Lung (tissue), 12 donors: Measurements from ENCODE around the gene PBX3. TPM values are rescaled to one million over a fixed set of nuclear protein-coding genes. Genes with fewer than 3 reads are reported as not detected.

Source experiments
- ATAC-seq: fragments of 200-7000 bp; cut with Tn5 transposase; one replicate; pipeline ENCODE4 v1.9.1; 2020; ENCODE audit warnings: moderate number of reproducible peaks; ENCODE audit not compliant: insufficient read depth, low FRiP score
- DNase-seq, 3 donors: peaks; one replicate each; pipeline ENCODE4 v3.0.0-alpha.2; 2013 to 2017
- H3K27ac ChIP-seq, 2 donors: one replicate each; pipeline ENCODE4 v1.5.1; 2013; ENCODE audit warnings: mild to moderate bottlenecking in 2 of 2, moderate library complexity in 2 of 2, control low read depth in 1 of 2, inconsistent platforms in 1 of 2, low read depth in 1 of 2, low read length in 1 of 2
- H3K27me3 ChIP-seq, 3 donors: one replicate each; pipeline ENCODE4 v1.5.1; 2013; ENCODE audit warnings: low read length in 2 of 3; ENCODE audit not compliant: control insufficient read depth in 3 of 3, insufficient read depth in 3 of 3
- H3K36me3 ChIP-seq, 4 donors: one replicate each; pipeline ENCODE4 v1.5.1; 2013; ENCODE audit warnings: low read length in 4 of 4, mild to moderate bottlenecking in 1 of 4, moderate library complexity in 1 of 4; ENCODE audit not compliant: control insufficient read depth in 4 of 4, insufficient read depth in 4 of 4
- H3K4me1 ChIP-seq, 5 donors: one replicate each; pipeline ENCODE4 v1.5.1; 2013; ENCODE audit warnings: low read length in 5 of 5, mild to moderate bottlenecking in 2 of 5, moderate library complexity in 1 of 5; ENCODE audit not compliant: control insufficient read depth in 5 of 5, insufficient read depth in 5 of 5
- H3K4me3 ChIP-seq: one replicate; pipeline ENCODE4 v1.5.1; 2013; ENCODE audit warnings: mild to moderate bottlenecking, control low read depth, moderate library complexity
- H3K9ac ChIP-seq, 2 donors: one replicate each; pipeline ENCODE4 v1.5.1; 2013; ENCODE audit warnings: low read length in 2 of 2, control low read depth in 1 of 2; ENCODE audit not compliant: insufficient read depth in 1 of 2
- H3K9me3 ChIP-seq, 4 donors: one replicate each; pipeline ENCODE4 v1.5.1; 2013; ENCODE audit warnings: low read length in 3 of 4, mild to moderate bottlenecking in 1 of 4, moderate library complexity in 1 of 4; ENCODE audit not compliant: control insufficient read depth in 4 of 4, insufficient read depth in 3 of 4
- CTCF ChIP-seq: IDR thresholded peaks from 2 replicates; pipeline ENCODE4 v1.5.1; 2012; ENCODE audit warnings: mild to moderate bottlenecking; ENCODE audit errors: control extremely low read depth, extremely low read depth
- WGBS, 2 donors: extraction: QIAGEN DNeasy Blood & Tissue Kit; methylation state at CpG; one replicate each; pipeline ENCODE4 v1.1.7; 2013; 5-methylcytosine and 5-hydroxymethylcytosine counted together
- polyA plus RNA-seq, 2 donors: library from polyadenylated mRNA; stranded (reverse); fragments of 200-250 nt; gene quantifications; one replicate each; pipeline ENCODE4 v1.2.1, GENCODE V29; 2013
- total RNA-seq, 2 donors: library from RNA; depleted of rRNA in 1 of 2; stranded (reverse); fragments of >200 nt in 1 of 2; gene quantifications; one replicate each; pipeline ENCODE4 v1.2.1, GENCODE V29; 2014 to 2021
- donor health status: control.
- donor health status: control.
- donor health status: Bipolar disorder and iron deficiency.
- donor health status: healthy.
- donor health status: DM: yes; HTN: yes; CAD: no.

The PBX3 gene
- total and polyA plus RNA-seq, 4 donors, result 8.6 to 60.4 (median 26.4) TPM

DNA sequence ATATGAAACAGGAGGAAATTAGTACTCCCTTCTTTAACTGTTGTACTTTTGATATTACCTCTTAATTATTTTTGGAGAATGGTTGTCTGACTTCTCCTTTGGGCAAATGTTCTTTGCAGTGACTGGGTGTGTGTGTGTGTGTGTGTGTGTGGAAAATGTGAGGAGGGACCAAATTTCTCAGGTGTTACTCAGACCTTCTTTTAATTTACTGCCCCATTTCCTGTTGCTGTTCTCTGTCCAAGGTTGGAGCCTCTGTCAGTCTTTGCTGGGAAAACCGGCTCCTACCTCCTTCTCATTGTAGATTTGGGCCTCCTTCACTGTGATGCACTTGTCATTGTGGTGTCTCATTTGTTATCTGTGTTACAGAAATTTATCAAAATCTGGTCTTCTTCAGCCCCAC, 68.4 kb downstream of the PBX3 start:
- no peak for DNase-seq
- WGBS, 2 donors, result 90 to 96% methylated on average over 1 of the region's 1 CpG
- H3K9me3 ChIP-seq, result no peaks in the 10 kb centered on the region
- no peak for ATAC-seq
- H3K27me3 ChIP-seq, result no peaks in the 10 kb centered on the region
- no peak overlapping the region for H3K27ac ChIP-seq
- H3K9ac ChIP-seq, result no peak overlapping the region
- no peak overlapping the region for H3K4me3 ChIP-seq
- H3K4me1 ChIP-seq, result peaks cover 0 to 7% (median 0%) of the 10 kb centered on the region in 5 donors
- no peak for TF ChIP-seq CTCF
- H3K36me3 ChIP-seq, result no peaks in the 10 kb centered on the region

DNA sequence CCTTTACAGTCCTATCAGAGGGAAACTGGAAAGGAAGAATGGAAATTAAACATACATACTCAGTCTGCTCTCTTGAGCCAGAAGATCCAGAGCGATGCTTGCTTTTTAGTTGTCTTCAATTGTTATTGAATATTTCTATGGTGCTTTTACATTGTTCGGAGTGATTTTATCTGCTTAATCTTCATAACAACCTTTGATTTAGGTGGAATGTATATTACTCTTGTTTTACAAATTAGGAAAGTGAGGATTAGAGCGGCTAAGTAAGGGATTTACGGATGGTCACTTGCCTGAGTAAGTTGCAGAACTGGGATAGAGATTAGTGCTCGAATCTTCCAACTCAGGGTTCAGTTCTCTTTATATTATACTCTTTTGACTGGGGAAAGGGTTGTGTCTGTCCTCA, 69.1 kb downstream of the PBX3 start:
- Histone ChIP-seq H3K9me3 (no peaks in the 10 kb centered on the region), H3K9ac (no peak overlapping the region), H3K4me3 (no peak overlapping the region), H3K36me3 (no peaks in the 10 kb centered on the region), H3K27me3 (no peaks in the 10 kb centered on the region), H3K4me1 (peaks cover 0 to 7% (median 0%) of the 10 kb centered on the region in 5 donors), H3K27ac (no peak overlapping the region)
- DNase-seq, result no peak
- no peak for TF ChIP-seq CTCF
- ATAC-seq, result no peak
- 97 to 98% methylated on average over 5 of the region's 5 CpGs for WGBS, 2 donors

DNA sequence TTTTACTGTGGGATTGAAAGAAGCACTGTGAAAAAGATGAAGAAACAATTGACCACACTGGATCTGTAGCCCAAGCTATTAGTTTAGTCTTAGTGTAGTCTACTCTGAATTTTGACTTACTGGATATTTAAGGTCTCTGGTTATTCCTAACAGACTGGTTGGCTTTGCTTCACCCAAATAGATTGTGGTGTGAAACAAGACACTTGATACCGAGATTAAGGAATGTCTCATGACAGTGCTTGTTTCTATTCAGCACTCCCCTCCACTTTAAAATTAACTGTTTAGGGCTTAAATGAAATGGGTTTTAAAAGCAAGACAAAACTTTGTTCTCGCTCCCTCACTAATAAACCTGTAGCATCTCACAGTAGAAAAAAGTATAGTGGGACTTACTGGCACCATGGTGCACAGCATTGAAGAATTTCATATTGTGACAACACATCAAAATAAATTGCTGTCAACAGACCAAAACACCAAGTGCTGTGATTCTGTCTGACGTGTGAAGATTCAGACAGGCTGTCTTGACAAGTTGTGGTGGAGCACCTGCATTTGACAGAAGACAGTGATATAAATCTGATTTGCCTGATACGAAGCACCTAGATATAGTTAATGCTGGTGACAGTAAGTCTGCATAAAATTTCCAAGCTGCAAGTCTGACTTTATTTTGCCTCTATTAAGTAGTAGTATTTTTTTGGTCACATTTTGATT, 73.1 kb downstream of the PBX3 start:
- no peak for TF ChIP-seq CTCF
- H3K9ac ChIP-seq, result no peak overlapping the region
- ATAC-seq, result no peak
- H3K4me3 ChIP-seq, result no peak overlapping the region
- H3K9me3 ChIP-seq, result no peaks in the 10 kb centered on the region
- no peaks in the 10 kb centered on the region for H3K27me3 ChIP-seq
- peak overlapping the region in 1 of 2 donors; percentile 70 for H3K27ac ChIP-seq
- 72 to 77% methylated on average over 4 of the region's 4 CpGs for WGBS, 2 donors
- H3K36me3 ChIP-seq, result no peaks in the 10 kb centered on the region
- no peak for DNase-seq
- peaks cover 0 to 7% (median 4%) of the 10 kb centered on the region in 5 donors for H3K4me1 ChIP-seq

- Histone ChIP-seq H3K4me1 (peaks cover 0 to 6% (median 1%) of the 10 kb centered on the region in 5 donors), H3K4me3 (no peak overlapping the region), H3K9ac (no peak overlapping the region), H3K27me3 (no peaks in the 10 kb centered on the region), H3K27ac (no peak overlapping the region), H3K36me3 (no peaks in the 10 kb centered on the region), H3K9me3 (no peaks in the 10 kb centered on the region)
- no peak for TF ChIP-seq CTCF
- ATAC-seq, result no peak
- no peak for DNase-seq
- 71 to 75% methylated on average over 4 of the region's 4 CpGs for WGBS, 2 donors
These were observed 73.9 kb downstream of the PBX3 start for GRCh38 chr9:125821078-125821477.
